Superior temporal gyrus (tissue), 1 donor: ENCODE measurements around the gene AMDHD2.

Experiments used
- DNase-seq: peaks from one replicate; pipeline ENCODE4 v3.0.0-alpha.2; 2016; ENCODE audit errors: extremely low spot score

Gene AMDHD2

DNA sequence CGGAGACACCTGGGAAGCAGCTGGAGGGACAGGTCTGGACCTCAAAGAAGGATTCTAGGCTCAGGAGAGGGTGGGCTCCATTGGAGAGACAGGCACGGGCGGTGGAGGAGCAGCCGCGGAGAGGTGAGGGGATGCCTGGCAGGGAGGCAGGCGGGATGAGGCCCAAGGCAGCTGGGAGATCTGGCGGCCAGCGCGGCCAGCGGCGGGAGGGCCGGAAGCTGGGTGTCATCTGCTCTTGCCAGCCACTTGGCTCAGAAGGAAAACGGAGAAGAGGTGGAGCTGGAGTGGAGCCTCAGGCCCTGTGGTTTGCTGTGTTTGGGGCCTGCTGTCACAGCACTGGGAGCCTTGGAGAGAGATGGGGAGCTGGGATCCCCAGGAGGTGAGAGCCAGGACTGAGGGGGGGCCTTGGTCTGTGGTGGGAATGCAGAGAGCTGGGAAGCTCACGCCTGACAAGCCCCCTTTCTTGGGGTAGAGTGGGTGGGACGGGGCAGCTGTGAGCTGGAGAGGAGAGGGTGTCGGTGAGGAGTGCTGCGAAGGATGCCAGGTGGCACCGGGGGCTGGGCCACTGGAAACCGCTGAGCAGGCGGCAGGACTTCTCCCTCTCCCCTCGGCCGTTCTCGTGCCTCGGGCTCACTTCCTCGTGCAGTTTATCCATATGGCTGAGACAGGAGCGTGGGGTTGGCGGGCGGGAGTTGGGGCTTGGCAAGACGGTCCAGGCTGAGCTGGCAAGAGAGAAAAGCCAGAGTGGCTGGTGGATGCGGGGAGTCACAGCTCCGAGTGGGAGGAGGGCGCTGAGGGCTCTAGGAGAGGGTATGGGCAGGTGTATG, 37.2 kb upstream of the AMDHD2 start:
- peak; percentile 73 for DNase-seq

GRCh38 chr16:2483939-2484897, 36.0 kb upstream of the AMDHD2 start:
- DNase-seq = no peak

GRCh38 chr16:2484898-2485508, 35.2 kb upstream of the AMDHD2 start:
- DNase-seq = no peak

- DNase-seq = no peak
These were observed 34.2 kb upstream of the AMDHD2 start for GRCh38 chr16:2485811-2486507.

- DNase-seq = peak; percentile 58
These were observed 33.3 kb upstream of the AMDHD2 start for GRCh38 chr16:2486645-2487516.

- no peak for DNase-seq
These were observed 32.7 kb upstream of the AMDHD2 start for GRCh38 chr16:2487517-2487842.

DNA sequence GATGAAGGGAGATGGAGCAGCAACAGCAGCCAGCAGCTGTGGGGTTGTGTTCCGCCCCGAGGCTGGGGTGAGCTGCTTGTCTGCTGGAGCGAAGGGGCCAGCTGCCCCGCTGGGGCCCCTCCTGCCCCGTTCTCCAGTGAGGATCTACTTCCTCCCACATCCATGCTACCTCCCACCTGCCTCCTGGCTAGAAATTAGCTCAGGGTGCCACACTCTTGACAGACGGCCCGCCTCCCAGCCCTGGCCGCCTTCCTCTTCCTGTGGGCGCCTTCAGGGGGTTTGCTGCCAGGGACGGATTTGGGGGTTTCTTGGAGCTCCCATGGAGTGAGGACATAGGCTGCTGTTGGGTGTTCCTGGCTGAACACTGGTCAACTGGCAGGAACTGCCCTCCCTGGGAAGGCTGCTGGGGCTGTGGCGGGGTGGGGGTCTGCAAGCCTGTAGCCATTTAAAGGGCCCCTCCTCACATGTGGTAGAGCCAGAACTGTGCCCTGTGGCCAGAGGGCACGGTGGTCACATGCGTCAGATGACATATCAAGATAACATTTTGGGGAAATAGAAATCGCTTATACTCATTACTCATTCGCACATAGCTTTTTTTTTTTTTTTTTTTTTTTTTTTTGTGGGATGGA, 32.2 kb upstream of the AMDHD2 start:
- no peak for DNase-seq

- peak; percentile 5 for DNase-seq
These were observed 30.6 kb upstream of the AMDHD2 start for GRCh38 chr16:2489581-2489980.

- DNase-seq = no peak
These were observed 29.7 kb upstream of the AMDHD2 start for GRCh38 chr16:2490190-2491105.

DNA sequence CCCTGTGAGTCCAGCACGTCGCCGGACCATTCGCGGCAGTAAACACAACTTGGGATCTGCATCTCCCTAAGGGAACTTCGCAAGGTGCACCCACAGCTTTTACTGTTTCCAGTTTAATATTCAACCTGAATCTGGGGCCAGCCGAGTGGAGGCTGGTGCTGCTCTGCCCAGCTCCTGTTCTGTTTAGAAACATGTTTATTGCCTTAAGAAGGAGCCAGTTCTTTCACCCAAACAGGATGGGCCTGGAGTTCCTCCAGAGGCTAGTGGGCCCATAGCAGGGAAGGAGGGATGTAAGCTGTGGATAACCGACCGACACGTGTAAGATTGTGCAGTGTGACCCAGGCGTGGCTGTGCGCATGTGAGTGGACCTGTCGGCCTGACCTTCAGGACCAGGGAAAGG, 27.9 kb upstream of the AMDHD2 start:
- no peak for DNase-seq

GRCh38 chr16:2493605-2494004, 26.6 kb upstream of the AMDHD2 start:
- no peak for DNase-seq

DNA sequence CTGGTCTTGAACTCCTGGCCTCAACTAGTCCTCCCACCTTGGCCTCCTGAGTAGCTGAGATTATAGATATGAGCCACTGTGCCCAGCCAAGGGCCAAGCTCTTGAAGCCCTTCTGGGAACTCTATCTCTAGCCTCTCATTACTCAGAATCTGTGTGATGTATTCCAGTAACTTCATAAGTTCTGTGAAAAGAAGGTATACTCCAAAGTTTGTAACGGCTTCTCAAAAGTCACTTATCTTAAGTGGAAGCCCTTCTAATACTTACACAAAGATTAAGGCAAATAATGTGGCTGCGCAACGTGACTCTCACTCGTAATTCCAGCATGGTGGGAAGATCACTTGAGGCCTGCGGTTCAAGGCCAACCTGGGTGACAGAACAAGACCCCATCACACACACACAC, 25.6 kb upstream of the AMDHD2 start:
- no peak for DNase-seq

GRCh38 chr16:2495041-2495440, 25.1 kb upstream of the AMDHD2 start:
- DNase-seq = no peak

GRCh38 chr16:2496223-2497115, 23.7 kb upstream of the AMDHD2 start:
- no peak for DNase-seq

DNA sequence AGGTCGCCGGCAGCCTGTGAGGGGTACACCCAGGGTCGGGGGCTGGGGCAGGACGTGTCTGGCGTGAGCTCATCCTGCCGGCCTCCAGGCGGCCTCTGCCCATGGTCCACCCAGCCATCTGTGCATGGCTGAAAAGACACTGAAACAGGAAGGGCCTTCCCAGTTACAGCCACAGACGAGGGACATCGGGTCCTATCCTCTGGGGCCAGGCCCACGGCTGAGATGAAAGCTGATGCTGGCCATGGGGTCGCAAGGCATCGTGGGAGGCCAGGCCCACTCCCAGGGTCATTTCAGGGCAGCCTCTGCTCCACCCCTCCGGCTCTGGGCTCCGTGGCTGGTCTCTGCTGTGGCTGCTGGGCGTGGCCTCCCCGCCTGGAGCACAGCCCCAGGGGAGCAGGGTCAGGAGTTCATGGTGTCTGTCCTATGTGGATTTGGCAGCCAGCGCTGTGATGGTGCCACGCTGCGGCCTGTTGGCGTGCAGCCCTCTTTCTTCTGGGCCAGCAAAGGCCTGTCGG, 23.0 kb upstream of the AMDHD2 start:
- no peak for DNase-seq

DNA sequence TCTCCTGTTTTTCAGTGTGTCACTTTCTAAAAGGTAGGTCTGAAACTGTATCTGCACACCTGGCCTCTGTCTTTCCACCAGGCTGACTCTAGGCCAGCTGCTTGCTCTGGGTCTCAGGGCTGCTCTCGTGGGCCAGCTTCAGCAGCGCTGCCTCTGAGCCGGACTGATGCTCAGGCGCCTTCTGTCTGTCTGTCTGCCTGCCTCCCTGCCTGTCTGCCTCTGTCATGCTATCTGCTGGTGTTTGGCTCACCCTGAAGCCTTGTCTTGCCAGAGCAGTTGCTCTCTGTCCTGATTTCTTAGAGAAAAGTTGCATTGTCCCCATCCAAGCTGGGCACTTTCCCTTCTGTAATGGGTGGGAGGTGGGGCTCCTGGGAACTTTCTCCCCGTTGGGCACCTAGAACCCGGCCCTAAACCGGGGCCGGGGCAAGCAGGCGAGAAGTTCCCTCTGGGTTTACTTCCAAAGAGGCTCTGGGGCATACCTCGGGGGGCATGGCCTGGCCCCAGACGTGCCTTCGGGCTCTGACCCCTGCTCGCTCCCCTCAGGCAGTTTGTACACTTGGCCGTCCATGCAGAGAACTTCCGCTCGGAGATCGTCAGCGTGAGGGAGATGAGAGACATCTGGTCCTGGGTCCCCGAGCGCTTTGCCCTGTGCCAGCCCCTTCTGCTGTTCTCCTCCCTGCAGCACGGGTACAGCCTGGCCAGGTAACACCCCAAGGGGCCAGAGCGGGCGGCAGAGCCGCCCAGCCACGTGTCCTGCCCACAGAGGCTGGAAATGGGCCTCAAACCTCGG, 22.3 kb upstream of the AMDHD2 start:
- no peak for DNase-seq
